ENCODE results near the gene SUMO2.
"Not testable (repeated sequence)": the region's sequence is repeated elsewhere in the genome, so short reads cannot be mapped to it uniquely, and the experiment has no call there.

- not testable (repeated sequence) for TF ChIP-seq EZH2phosphoT487 (IDR thresholded peaks at IDR 0.05; ENCODE audit: borderline replicate concordance); CTCF (IDR thresholded peaks at IDR 0.05 in 2 of 3, conservative IDR thresholded peaks at IDR 0.05 in 1 of 3; ENCODE audit: borderline replicate concordance in 1 of 3, insufficient read depth in 1 of 3, low read depth in 2 of 3, low read length in 2 of 3); POLR2A (IDR thresholded peaks at IDR 0.05; ENCODE audit: borderline replicate concordance, extremely low read depth, insufficient read depth, insufficient read length); EZH2 (IDR thresholded peaks at IDR 0.05); ZNF274 (IDR thresholded peaks at IDR 0.05; ENCODE audit: low read depth, low read length); MAX (IDR thresholded peaks at IDR 0.05); ATF3 (IDR thresholded peaks at IDR 0.05); JUND (IDR thresholded peaks at IDR 0.05); TCF7L2 (IDR thresholded peaks at IDR 0.05; ENCODE audit: borderline replicate concordance, extremely low read depth, insufficient read depth, insufficient read length); SIN3A (IDR thresholded peaks at IDR 0.05; ENCODE audit: low read depth); SP1 (IDR thresholded peaks at IDR 0.05; ENCODE audit: low read depth); RAD21 (IDR thresholded peaks at IDR 0.05; ENCODE audit: low read depth); REST (IDR thresholded peaks at IDR 0.05; ENCODE audit: low read depth); FOSL1 (IDR thresholded peaks at IDR 0.05; ENCODE audit: low read depth)
These were observed 50.5 kb downstream of the SUMO2 start for GRCh38 chr17:75132018-75133000.

All from HCT116 (cell line).